MCF 10A (cell line): ENCODE data around the gene ODAD4. TPM values are rescaled to one million over a fixed set of nuclear protein-coding genes. Genes with fewer than 3 reads are reported as not detected.
"Not testable (repeated sequence)": the region's sequence is repeated elsewhere in the genome, so short reads cannot be mapped to it uniquely, and the experiment has no call there.

Experiments used
- BruUV-seq: library from RNA; stranded (reverse); fragments of 400-500 nt; replicated peaks from 2 replicates; lab custom pipeline; 2021; lab: Mats Ljungman, UMichigan
- CTCF ChIA-PET: fragments of 300-600 bp; sonication (Branson Sonifier 250); formaldehyde crosslinking; extraction: SDS; loops from one replicate; lab custom pipeline; 2021; ENCODE audit warnings: antibody characterized with exemption, inconsistent platforms; lab: Yijun Ruan, JAX
- POLR2A ChIA-PET: fragments of 300-600, 350-650 bp; sonication (Branson Sonifier 250); formaldehyde crosslinking; extraction: SDS; loops from one replicate; lab custom pipeline; 2020; ENCODE audit warnings: antibody characterized with exemption, inconsistent platforms; lab: Yijun Ruan, JAX
- DNase-seq: peaks from one replicate; pipeline ENCODE4 v3.0.0-alpha.2; 2018; ENCODE audit not compliant: unreplicated experiment
- H3K27ac Mint-ChIP-seq: one replicate; pipeline ENCODE4 v1.8.0; 2022; ENCODE audit warnings: mild to moderate bottlenecking, low read depth, mixed read lengths; ENCODE audit not compliant: unreplicated experiment
- H3K27me3 Mint-ChIP-seq: one replicate; pipeline ENCODE4 v1.8.0; 2022; ENCODE audit warnings: mixed read lengths; ENCODE audit not compliant: insufficient read depth, unreplicated experiment
- H3K36me3 Mint-ChIP-seq: one replicate; pipeline ENCODE4 v1.8.0; 2022; ENCODE audit warnings: mild to moderate bottlenecking, moderate library complexity, mixed read lengths; ENCODE audit not compliant: insufficient read depth, unreplicated experiment
- H3K4me1 Mint-ChIP-seq: one replicate; pipeline ENCODE4 v1.8.0; 2022; ENCODE audit warnings: mixed read lengths; ENCODE audit not compliant: insufficient read depth, unreplicated experiment
- H3K4me3 Mint-ChIP-seq: one replicate; pipeline ENCODE4 v1.8.0; 2022; ENCODE audit warnings: mild to moderate bottlenecking, moderate library complexity, mixed read lengths; ENCODE audit not compliant: unreplicated experiment
- H3K9me3 Mint-ChIP-seq: one replicate; pipeline ENCODE4 v1.8.0; 2022; ENCODE audit warnings: mixed read lengths; ENCODE audit not compliant: unreplicated experiment
- CTCF ChIP-seq: fragments of 200-600 bp; IDR thresholded peaks from one replicate; pipeline ENCODE4 v1.8.0; 2022; ENCODE audit warnings: antibody characterized with exemption, mild to moderate bottlenecking; ENCODE audit not compliant: unreplicated experiment
- intact Hi-C: fragments of 100-400 bp; cut with micrococcal nuclease; formaldehyde crosslinking; loops from 2 replicates; pipeline ENCODE4 v1.14.1; 2022
- total RNA-seq: library from RNA; stranded (reverse); gene quantifications from 2 replicates; pipeline ENCODE4 v1.2.3, GENCODE V29; 2022

ODAD4 gene
- total RNA-seq, 1 experiment from 2014 or later, result 0.96 TPM

DNA sequence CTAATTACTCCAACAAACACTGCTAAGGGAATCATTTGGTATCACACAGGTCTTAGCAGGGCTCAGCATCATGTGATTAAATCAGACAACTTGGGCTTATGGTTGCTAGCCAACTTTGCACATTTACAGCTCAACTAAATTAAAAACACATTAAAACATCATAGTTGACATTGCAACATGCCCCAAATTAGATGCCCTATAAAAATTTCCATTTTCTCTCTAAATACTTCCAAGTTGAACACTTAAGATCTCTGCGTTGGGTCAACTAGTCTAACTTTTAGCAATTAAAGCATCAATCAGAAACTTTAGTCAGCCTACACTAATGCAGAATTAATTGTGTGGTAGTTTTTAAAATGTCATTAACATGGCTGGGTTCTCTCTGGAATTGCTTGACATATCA is 74.7 kb downstream of the ODAD4 start:
- Mint-ChIP-seq H3K27me3 (no peaks in the 10 kb centered on the region), H3K4me3 (no peak overlapping the region), H3K36me3 (peaks cover 52% of the 10 kb centered on the region), H3K9me3 (no peaks in the 10 kb centered on the region), H3K4me1 (peaks cover 17% of the 10 kb centered on the region), H3K27ac (no peak overlapping the region)
- POLR2A ChIA-PET, result interaction anchor here (0.6 to 4.4 kb wide), 3 partner anchors 8 to 37 kb away, joined by 3 to 32 read pairs (median 7); partner anchors contain the start of gene DNAJC7
- no TSS peak for BruUV-seq
- no peak for DNase-seq
- intact Hi-C loops, result no loop called here
- CTCF ChIA-PET, result no interaction called here
- TF ChIP-seq CTCF, result no peak

DNA sequence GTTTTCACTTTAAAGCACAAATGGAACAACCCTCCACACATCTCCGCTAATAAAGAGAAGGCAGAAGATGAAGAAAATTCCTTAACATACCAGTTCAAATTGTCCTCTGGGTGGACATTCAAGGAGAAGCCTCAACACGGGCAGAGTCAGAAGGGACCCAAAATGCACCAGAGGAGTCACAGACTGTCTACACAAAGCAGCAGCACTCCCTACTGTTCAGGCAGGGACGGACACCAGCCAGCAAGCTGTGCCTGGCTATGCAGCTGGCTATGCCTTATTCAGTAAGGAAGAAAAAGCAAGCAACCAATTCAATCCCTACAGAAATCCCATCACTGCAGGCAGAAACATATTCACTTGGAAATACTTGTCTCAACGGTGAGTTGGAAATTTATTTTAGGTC is 78.8 kb downstream of the ODAD4 start:
- H3K4me3 Mint-ChIP-seq, result no peak overlapping the region
- no peak for DNase-seq
- POLR2A ChIA-PET, result interaction anchor here (0.7 to 1.5 kb wide), 4 partner anchors 9 to 49 kb away, joined by 3 to 14 read pairs (median 4); partner anchors contain the start of genes DNAJC7 and NKIRAS2
- no peaks in the 10 kb centered on the region for H3K9me3 Mint-ChIP-seq
- H3K36me3 Mint-ChIP-seq, result peaks cover 23% of the 10 kb centered on the region
- CTCF ChIA-PET, result interaction anchor here (0.8 kb wide), 1 partner anchor 37 kb away, joined by 4 read pairs; no protein-coding TSS in a partner anchor
- no peak for TF ChIP-seq CTCF
- peak overlapping the region; percentile 64 for H3K27ac Mint-ChIP-seq
- H3K4me1 Mint-ChIP-seq, result peaks cover 28% of the 10 kb centered on the region
- no TSS peak for BruUV-seq
- intact Hi-C loops, result no loop called here
- no peaks in the 10 kb centered on the region for H3K27me3 Mint-ChIP-seq

DNA sequence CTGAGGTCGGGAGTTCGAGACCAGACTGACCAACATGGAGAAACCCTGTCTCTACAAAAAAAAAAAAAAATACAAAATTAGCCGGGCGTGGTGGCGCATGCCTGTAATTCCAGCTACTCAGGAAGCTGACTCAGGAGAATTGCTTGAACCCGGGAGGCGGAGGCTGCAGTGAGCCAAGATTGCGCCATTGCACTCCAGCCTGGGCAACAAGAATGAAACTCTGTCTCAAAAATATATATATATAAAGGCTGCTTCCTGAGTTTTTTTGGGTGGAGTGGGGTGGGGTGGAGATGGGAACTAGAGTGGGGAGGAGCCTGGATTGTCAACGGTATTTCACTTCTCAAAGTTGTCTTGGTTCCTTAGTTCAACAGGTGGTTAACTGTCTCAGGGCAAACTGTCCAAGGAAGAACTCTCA is 79.9 kb downstream of the ODAD4 start:
- intact Hi-C loops, POLR2A ChIA-PET, BruUV-seq, H3K9me3 Mint-ChIP-seq, H3K27me3 Mint-ChIP-seq: not testable (repeated sequence)
- DNase-seq, result peak; percentile 72
- H3K4me3 Mint-ChIP-seq, result peak overlapping the region; percentile 47
- H3K36me3 Mint-ChIP-seq, result peaks cover 22% of the 10 kb centered on the region
- CTCF ChIA-PET, result interaction anchor here (0.6 to 0.9 kb wide), 3 partner anchors 13 to 212 kb away, joined by 3 to 4 read pairs (median 3); no protein-coding TSS in a partner anchor
- peaks cover 28% of the 10 kb centered on the region for H3K4me1 Mint-ChIP-seq
- peak overlapping the region; percentile 64 for H3K27ac Mint-ChIP-seq

DNA sequence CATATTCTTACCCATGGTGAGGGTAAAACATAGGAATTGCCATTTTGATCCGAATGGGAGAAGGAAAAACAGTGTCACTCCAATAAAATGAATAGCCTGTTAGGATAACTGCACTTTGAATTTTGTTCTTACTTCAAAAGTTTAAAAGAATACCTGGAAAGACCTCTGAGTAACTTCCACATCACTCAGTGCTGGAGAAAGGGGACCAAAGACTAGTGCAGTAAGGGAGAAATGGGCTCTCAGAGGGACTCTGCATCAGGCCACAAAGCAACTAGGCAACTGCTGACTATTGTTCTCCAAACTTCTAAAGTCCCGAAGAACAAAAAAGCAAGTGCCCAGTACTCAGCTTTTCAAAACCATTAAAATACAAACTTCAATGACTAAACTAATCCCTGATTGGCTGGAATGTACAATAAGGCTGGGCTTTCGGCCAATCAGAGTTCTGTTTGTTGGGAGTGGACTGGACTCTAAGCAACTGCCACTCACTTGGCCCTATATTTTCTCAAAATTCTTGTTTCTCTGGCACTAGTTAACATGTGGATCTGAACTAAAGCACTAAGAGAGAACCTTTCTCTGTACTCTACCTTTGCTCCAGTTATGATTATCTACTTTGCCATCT is 80.6 kb downstream of the ODAD4 start:
- peaks cover 16% of the 10 kb centered on the region for H3K36me3 Mint-ChIP-seq
- no peaks in the 10 kb centered on the region for H3K27me3 Mint-ChIP-seq
- H3K9me3 Mint-ChIP-seq, result no peaks in the 10 kb centered on the region
- H3K4me3 Mint-ChIP-seq, result peak overlapping the region; percentile 47
- H3K27ac Mint-ChIP-seq, result peak overlapping the region; percentile 64
- peaks cover 28% of the 10 kb centered on the region for H3K4me1 Mint-ChIP-seq
- CTCF ChIA-PET, result no interaction called here
- no peak for TF ChIP-seq CTCF
- POLR2A ChIA-PET, result interaction anchor here (0.6 to 3.6 kb wide), 5 partner anchors 9 to 762 kb away, joined by 3 to 11 read pairs (median 4); partner anchors contain the start of genes CNP, KLHL11, NAGLU and NKIRAS2
- intact Hi-C loops, result no loop called here
- BruUV-seq, result no TSS peak
- peak; percentile 64 for DNase-seq

DNA sequence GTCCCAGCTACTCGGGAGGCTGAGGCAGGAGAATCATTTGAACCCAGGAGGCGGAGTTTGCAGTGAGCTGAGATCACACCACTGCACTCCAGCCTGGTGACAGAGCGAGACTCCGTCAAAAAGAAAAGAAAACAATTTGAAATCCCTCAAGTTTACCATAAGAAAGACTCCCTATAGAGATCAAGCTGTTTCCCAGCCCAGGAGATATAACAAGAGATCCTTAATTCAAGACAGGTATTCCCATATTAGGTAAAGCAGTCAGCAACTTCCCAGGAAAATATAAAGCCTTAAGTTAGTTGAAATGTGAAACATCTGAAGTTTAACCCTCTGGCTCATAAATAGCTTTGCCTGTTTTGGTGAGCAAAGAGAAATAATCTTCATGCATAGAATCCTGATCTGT is 81.9 kb downstream of the ODAD4 start:
- DNase-seq, H3K4me3 Mint-ChIP-seq, intact Hi-C loops, H3K9me3 Mint-ChIP-seq, H3K36me3 Mint-ChIP-seq, BruUV-seq, H3K27me3 Mint-ChIP-seq: not testable (repeated sequence)
- CTCF ChIA-PET, result interaction anchor here (0.6 kb wide), 2 partner anchors 184 to 1498 kb away, joined by 3 to 5 read pairs; no protein-coding TSS in a partner anchor
- Mint-ChIP-seq H3K27ac (peak overlapping the region; percentile 20), H3K4me1 (peaks cover 24% of the 10 kb centered on the region)
- POLR2A ChIA-PET, result interaction anchor here (1.2 to 3.6 kb wide), 4 partner anchors 8 to 524 kb away, joined by 3 to 11 read pairs (median 4); partner anchors contain the start of genes CNP, KLHL11 and NAGLU

DNA sequence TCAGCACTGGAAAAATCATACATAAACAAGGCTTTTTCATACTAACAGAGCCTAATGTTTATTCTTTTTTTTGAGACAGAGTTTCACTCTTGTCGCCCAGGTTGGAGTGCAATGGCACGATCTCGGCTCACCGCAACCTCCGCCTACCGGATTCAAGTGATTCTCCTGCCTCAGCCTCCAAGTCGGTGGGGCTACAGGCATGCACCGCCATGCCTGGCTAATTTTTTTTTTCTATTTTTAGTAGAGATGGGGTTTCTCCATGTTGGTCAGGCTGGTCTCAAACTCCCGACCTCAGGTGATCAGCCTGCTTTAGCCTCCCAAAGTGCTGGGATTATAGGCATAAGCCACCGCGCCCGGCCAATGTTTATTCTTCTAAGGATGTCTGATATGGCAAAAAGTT is 83.3 kb downstream of the ODAD4 start:
- not testable (repeated sequence) for H3K27ac Mint-ChIP-seq

More for the DNA sequence above, 83.3 kb downstream of the ODAD4 start:
- H3K9me3 Mint-ChIP-seq, DNase-seq, H3K4me3 Mint-ChIP-seq, H3K36me3 Mint-ChIP-seq, CTCF ChIA-PET, intact Hi-C loops, BruUV-seq, H3K27me3 Mint-ChIP-seq: not testable (repeated sequence)
- POLR2A ChIA-PET, result interaction anchor here (3.6 kb wide), 1 partner anchor 47 kb away, joined by 11 read pairs; the partner anchor contains the start of gene CNP
- H3K4me1 Mint-ChIP-seq, result peaks cover 32% of the 10 kb centered on the region
